Cardiac muscle cell (in vitro differentiated cells and primary cell): ENCODE measurements around the gene PRR29. TPM values are rescaled to one million over a fixed set of nuclear protein-coding genes. Genes with fewer than 3 reads are reported as not detected.

ENCODE experiments used
- DNase-seq, 2 donors: peaks; one replicate each; pipeline versions ENCODE4 v3.0.0 to v3.0.0-alpha.2; 2010 to 2017; ENCODE audit warnings: low read depth in 1 of 2, low spot score in 1 of 2
- H3K27ac ChIP-seq: fragments of 200-600 bp; sonication (generic); 2 replicates; pipeline ENCODE4 v1.5.1; 2016
- H3K27me3 ChIP-seq: fragments of 200-600 bp; sonication (generic); 2 replicates; pipeline ENCODE4 v1.6.0; 2016; ENCODE audit warnings: control low read depth
- H3K36me3 ChIP-seq: fragments of 200-600 bp; sonication (generic); 2 replicates; pipeline ENCODE4 v1.5.1; 2016; ENCODE audit warnings: control low read depth
- H3K4me1 ChIP-seq: fragments of 200-600 bp; sonication (generic); 2 replicates; pipeline ENCODE4 v1.8.1; 2017; ENCODE audit warnings: low read depth, mild to moderate bottlenecking, mixed run types
- H3K4me3 ChIP-seq: fragments of 200-600 bp; sonication (generic); 2 replicates; pipeline ENCODE4 v1.5.1; 2016; ENCODE audit warnings: mild to moderate bottlenecking
- H3K9me3 ChIP-seq: fragments of 200-600 bp; sonication (generic); 2 replicates; pipeline ENCODE4 v1.5.1; 2017; ENCODE audit warnings: low read depth, mild to moderate bottlenecking, control low read depth
- polyA plus RNA-seq: library from polyadenylated mRNA; unstranded; fragments of >200 nt; fragmentation: Nextera tagmentation; extraction: Ambion mirVana; gene quantifications from 2 replicates; pipeline ENCODE4 v1.2.1, GENCODE V29; 2016
- total RNA-seq: library from RNA; depleted of rRNA; stranded (reverse); fragments of >200 nt; gene quantifications from 2 replicates; pipeline ENCODE4 v1.2.3, GENCODE V29; 2016
- TF ChIP-seq, protein P1 (sequence below): IDR thresholded peaks from 2 replicates; pipeline ENCODE4 v1.5.1; 2012; ENCODE audit warnings: low read depth, mild to moderate bottlenecking, low read length

Gene PRR29
- total and polyA plus RNA-seq, 2 experiments from 2014 or later = 1.7 to 3.6 TPM

DNA sequence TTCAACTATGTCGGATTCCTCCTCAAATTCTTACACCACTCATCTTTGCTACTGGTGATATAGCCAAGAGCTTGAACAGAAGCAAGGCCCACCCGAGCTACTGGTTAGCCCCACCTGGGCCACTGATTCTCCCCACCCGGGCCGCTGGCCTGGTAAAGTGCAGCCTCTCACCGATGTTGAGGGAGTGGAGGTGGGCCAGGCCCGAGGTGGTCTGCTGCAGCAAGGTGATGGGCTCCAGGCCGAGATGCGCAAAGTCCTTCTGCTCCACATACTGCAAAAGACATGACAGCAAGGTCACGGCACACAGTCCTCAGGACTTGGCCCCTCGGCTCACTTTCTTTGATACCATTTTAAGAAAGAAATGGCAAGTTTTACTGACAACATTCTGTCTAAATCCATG, 55.0 kb downstream of the PRR29 start:
- no peak for DNase-seq
- no peak overlapping the region for H3K4me3 ChIP-seq
- no peaks in the 10 kb centered on the region for H3K9me3 ChIP-seq
- TF ChIP-seq, protein P1, sequence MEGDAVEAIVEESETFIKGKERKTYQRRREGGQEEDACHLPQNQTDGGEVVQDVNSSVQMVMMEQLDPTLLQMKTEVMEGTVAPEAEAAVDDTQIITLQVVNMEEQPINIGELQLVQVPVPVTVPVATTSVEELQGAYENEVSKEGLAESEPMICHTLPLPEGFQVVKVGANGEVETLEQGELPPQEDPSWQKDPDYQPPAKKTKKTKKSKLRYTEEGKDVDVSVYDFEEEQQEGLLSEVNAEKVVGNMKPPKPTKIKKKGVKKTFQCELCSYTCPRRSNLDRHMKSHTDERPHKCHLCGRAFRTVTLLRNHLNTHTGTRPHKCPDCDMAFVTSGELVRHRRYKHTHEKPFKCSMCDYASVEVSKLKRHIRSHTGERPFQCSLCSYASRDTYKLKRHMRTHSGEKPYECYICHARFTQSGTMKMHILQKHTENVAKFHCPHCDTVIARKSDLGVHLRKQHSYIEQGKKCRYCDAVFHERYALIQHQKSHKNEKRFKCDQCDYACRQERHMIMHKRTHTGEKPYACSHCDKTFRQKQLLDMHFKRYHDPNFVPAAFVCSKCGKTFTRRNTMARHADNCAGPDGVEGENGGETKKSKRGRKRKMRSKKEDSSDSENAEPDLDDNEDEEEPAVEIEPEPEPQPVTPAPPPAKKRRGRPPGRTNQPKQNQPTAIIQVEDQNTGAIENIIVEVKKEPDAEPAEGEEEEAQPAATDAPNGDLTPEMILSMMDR = no peak
- H3K36me3 ChIP-seq = no peaks in the 10 kb centered on the region
- no peaks in the 10 kb centered on the region for H3K4me1 ChIP-seq
- H3K27ac ChIP-seq = no peak overlapping the region
- H3K27me3 ChIP-seq = no peaks in the 10 kb centered on the region

Other genes starting within 250 kb of the PRR29 start
- 27.6 and 30.0 TPM in 2 replicates for gene CCDC47, start 224.8 kb upstream of the PRR29 start, total RNA-seq
- gene CCDC47, start 224.8 kb upstream of the PRR29 start, polyA plus RNA-seq = 54.7 and 56.5 TPM in 2 replicates
- gene DDX42, start 224.2 kb upstream of the PRR29 start, total RNA-seq = 49.0 and 91.0 TPM in 2 replicates
- gene DDX42, start 224.2 kb upstream of the PRR29 start, polyA plus RNA-seq = 58.1 and 71.6 TPM in 2 replicates
- gene PSMC5, start 170.9 kb upstream of the PRR29 start, total RNA-seq = 42.7 and 57.7 TPM in 2 replicates
- 144 and 230 TPM in 2 replicates for gene PSMC5, start 170.9 kb upstream of the PRR29 start, polyA plus RNA-seq
- gene FTSJ3, start 170.7 kb upstream of the PRR29 start, total RNA-seq = 43.1 and 47.2 TPM in 2 replicates
- gene FTSJ3, start 170.7 kb upstream of the PRR29 start, polyA plus RNA-seq = 52.2 and 57.3 TPM in 2 replicates
- gene SMARCD2, start 155.7 kb upstream of the PRR29 start, total RNA-seq = 39.2 and 67.6 TPM in 2 replicates
- 40.3 and 45.4 TPM in 2 replicates for gene SMARCD2, start 155.7 kb upstream of the PRR29 start, polyA plus RNA-seq
- not detected in 2 replicates for gene CSH2, start 124.7 kb upstream of the PRR29 start, total RNA-seq
- gene CSH2, start 124.7 kb upstream of the PRR29 start, polyA plus RNA-seq = not detected in 2 replicates
- gene GH2, start 116.4 kb upstream of the PRR29 start, total RNA-seq = not detected in 2 replicates
- 0.35 TPM in 1 of 2 replicates, not detected in the other for gene GH2, start 116.4 kb upstream of the PRR29 start, polyA plus RNA-seq
- gene CSH1, start 101.8 kb upstream of the PRR29 start, total RNA-seq = not detected in 2 replicates
- not detected in 2 replicates for gene CSH1, start 101.8 kb upstream of the PRR29 start, polyA plus RNA-seq
- not detected in 2 replicates for gene CSHL1, start 87.1 kb upstream of the PRR29 start, total RNA-seq
- gene CSHL1, start 87.1 kb upstream of the PRR29 start, polyA plus RNA-seq = not detected in 2 replicates
- gene GH1, start 79.5 kb upstream of the PRR29 start, total RNA-seq = not detected in 2 replicates
- not detected in 2 replicates for gene GH1, start 79.5 kb upstream of the PRR29 start, polyA plus RNA-seq
- not detected in 2 replicates for gene CD79B, start 66.0 kb upstream of the PRR29 start, total RNA-seq
- gene CD79B, start 66.0 kb upstream of the PRR29 start, polyA plus RNA-seq = 0.23 TPM in 1 of 2 replicates, not detected in the other
- 0.63 and 0.78 TPM in 2 replicates for gene SCN4A, start 25.4 kb upstream of the PRR29 start, total RNA-seq
- 0.49 TPM in 1 of 2 replicates, not detected in the other for gene SCN4A, start 25.4 kb upstream of the PRR29 start, polyA plus RNA-seq
- not detected in 2 replicates for gene ICAM2, start 22.3 kb downstream of the PRR29 start, total RNA-seq
- 1.1 and 2.3 TPM in 2 replicates for gene ICAM2, start 22.3 kb downstream of the PRR29 start, polyA plus RNA-seq
- 6.6 and 8.9 TPM in 2 replicates for gene ERN1, start 131.8 kb downstream of the PRR29 start, total RNA-seq
- gene ERN1, start 131.8 kb downstream of the PRR29 start, polyA plus RNA-seq = 12.4 and 17.9 TPM in 2 replicates